H1 (cell line): Measurements from ENCODE around the gene AANAT. TPM values are rescaled to one million over a fixed set of nuclear protein-coding genes. Genes with fewer than 3 reads are reported as not detected.

ENCODE experiments used
- CTCF ChIA-PET: fragments of 300-600 bp; sonication (Branson Sonifier 250); formaldehyde crosslinking; loops from one replicate; lab custom pipeline; 2021; ENCODE audit not compliant: partially characterized antibody; lab: Charles Lee
- POLR2A ChIA-PET: fragments of 300-600 bp; sonication (Branson Sonifier 250); formaldehyde crosslinking; loops from one replicate; lab custom pipeline; 2021; ENCODE audit warnings: inconsistent platforms; ENCODE audit not compliant: partially characterized antibody; lab: Charles Lee
- DNase-seq, 2 experiments: peaks; one replicate each; pipeline versions ENCODE4 v3.0.0 to v3.0.0-alpha.2; 2010 to 2022; ENCODE audit warnings: low spot score in 2 of 2, low read depth in 1 of 2, mixed read lengths in 1 of 2
- FAIRE-seq: peaks from 2 replicates; lab custom pipeline; 2011; peaks lifted over from hg19 to GRCh38; lab: Jason Lieb, UNC
- H2AFZ ChIP-seq: 2 replicates; pipeline ENCODE4 v1.8.1; 2012; ENCODE audit warnings: low read length, inconsistent platforms
- H2AK5ac ChIP-seq: 2 replicates; pipeline ENCODE4 v1.6.1; 2013; ENCODE audit warnings: low read depth, low read length
- H2BK120ac ChIP-seq: replicated peaks from 2 replicates; pipeline ENCODE3; 2013; ENCODE audit warnings: low read depth, low read length, inconsistent platforms
- H2BK12ac ChIP-seq: 2 replicates; pipeline ENCODE4 v1.6.1; 2013; ENCODE audit warnings: low read depth, low read length
- H2BK15ac ChIP-seq: 2 replicates; pipeline ENCODE4 v1.6.1; 2013; ENCODE audit warnings: low read length
- H2BK20ac ChIP-seq: 2 replicates; pipeline ENCODE4 v1.6.1; 2013; ENCODE audit warnings: low read length
- H2BK5ac ChIP-seq: 2 replicates; pipeline ENCODE4 v1.6.1; 2013; ENCODE audit warnings: low read depth, low read length
- H3K14ac ChIP-seq: 2 replicates; pipeline ENCODE4 v1.6.1; 2013; ENCODE audit warnings: inconsistent platforms; ENCODE audit not compliant: insufficient read length
- H3K18ac ChIP-seq: 2 replicates; pipeline ENCODE4 v1.6.1; 2013; ENCODE audit warnings: low read length; ENCODE audit errors: extremely low read depth
- H3K23ac ChIP-seq: 2 replicates; pipeline ENCODE4 v1.6.1; 2013; ENCODE audit warnings: inconsistent platforms; ENCODE audit not compliant: insufficient read length
- H3K23me2 ChIP-seq: 2 replicates; pipeline ENCODE4 v1.6.1; 2013; ENCODE audit warnings: low read depth, low read length
- H3K27ac ChIP-seq: 2 replicates; pipeline ENCODE4 v1.6.1; 2011; ENCODE audit warnings: low read depth, low read length, inconsistent platforms
- H3K27me3 ChIP-seq, 4 experiments: replicated peaks in 1 of 4; 1 replicate in 1 of 4; 2 replicates in 3 of 4; pipeline versions ENCODE4 v1.6.1 to v1.8.1; 2011 to 2013; ENCODE audit warnings: low read length in 3 of 4, mild to moderate bottlenecking in 3 of 4, inconsistent platforms in 2 of 4, mixed read lengths in 2 of 4, moderate library complexity in 1 of 4; ENCODE audit not compliant: control insufficient read depth in 3 of 4, insufficient read depth in 3 of 4; ENCODE audit errors: extremely low read depth in 1 of 4
- H3K36me3 ChIP-seq, 4 experiments: 2 replicates each; pipeline versions ENCODE4 v1.6.1 to v1.8.1; 2011 to 2013; ENCODE audit warnings: mild to moderate bottlenecking in 4 of 4, low read length in 3 of 4, moderate library complexity in 2 of 4, control low read depth in 1 of 4, inconsistent platforms in 1 of 4; ENCODE audit not compliant: insufficient read depth in 4 of 4, control insufficient read depth in 2 of 4
- H3K4ac ChIP-seq: replicated peaks from 2 replicates; pipeline ENCODE3; 2013; ENCODE audit warnings: low read length, low read depth, mixed read lengths, inconsistent platforms; ENCODE audit not compliant: insufficient read length
- H3K4me1 ChIP-seq, 4 experiments: replicated peaks in 1 of 4; 1 replicate in 1 of 4; 2 replicates in 3 of 4; pipeline versions ENCODE4 v1.6.1 to v1.8.1; 2011 to 2013; ENCODE audit warnings: low read length in 3 of 4, inconsistent platforms in 2 of 4, mixed read lengths in 1 of 4; ENCODE audit not compliant: insufficient read depth in 4 of 4, control insufficient read depth in 3 of 4
- H3K4me2 ChIP-seq, 2 experiments: 2 replicates each; pipeline versions ENCODE4 v1.6.1 to v1.8.1; 2011 to 2013; ENCODE audit warnings: low read depth in 2 of 2, low read length in 2 of 2, control low read depth in 1 of 2, inconsistent platforms in 1 of 2, mild to moderate bottlenecking in 1 of 2; ENCODE audit not compliant: insufficient read depth in 1 of 2
- H3K4me3 ChIP-seq, 4 experiments: fragments of 200-600, 300-600 bp in 1 of 4; sonication (generic), shearing (Covaris generic), sonication (Bioruptor Twin) in 1 of 4; 2 replicates each; pipeline versions ENCODE4 v1.5.1 to v1.8.1; 2011 to 2016; ENCODE audit warnings: low read length in 4 of 4, low read depth in 3 of 4, control low read depth in 2 of 4, inconsistent platforms in 2 of 4, mild to moderate bottlenecking in 2 of 4, mixed read lengths in 1 of 4, moderate library complexity in 1 of 4; ENCODE audit not compliant: insufficient read depth in 2 of 4; ENCODE audit errors: extremely low read depth in 1 of 4
- H3K56ac ChIP-seq: replicated peaks from 2 replicates; pipeline ENCODE3; 2013; ENCODE audit warnings: low read depth, mild to moderate bottlenecking, mixed read lengths, low read length, inconsistent platforms; ENCODE audit not compliant: insufficient read length
- H3K79me1 ChIP-seq: 2 replicates; pipeline ENCODE4 v1.6.1; 2013; ENCODE audit warnings: low read depth, low read length, control low read depth
- H3K79me2 ChIP-seq, 2 experiments: 2 replicates each; pipeline versions ENCODE4 v1.6.1 to v1.8.1; 2012 to 2013; ENCODE audit warnings: low read length in 2 of 2, mild to moderate bottlenecking in 2 of 2, inconsistent platforms in 1 of 2; ENCODE audit not compliant: insufficient read depth in 2 of 2, control insufficient read depth in 1 of 2
- H3K9ac ChIP-seq, 4 experiments: replicated peaks in 1 of 4; 1 replicate in 1 of 4; 2 replicates in 3 of 4; pipeline versions ENCODE4 v1.6.1 to v1.8.1; 2011 to 2013; ENCODE audit warnings: low read depth in 3 of 4, low read length in 3 of 4, control low read depth in 2 of 4, mild to moderate bottlenecking in 2 of 4, moderate library complexity in 2 of 4, inconsistent platforms in 1 of 4; ENCODE audit errors: extremely low read depth in 1 of 4
- H3K9me3 ChIP-seq, 2 experiments: 2 replicates each; pipeline versions ENCODE4 v1.6.1 to v1.8.1; 2012 to 2013; ENCODE audit warnings: mild to moderate bottlenecking in 2 of 2, moderate library complexity in 2 of 2, control low read depth in 1 of 2, inconsistent platforms in 1 of 2, low read depth in 1 of 2, low read length in 1 of 2, mixed read lengths in 1 of 2; ENCODE audit not compliant: insufficient read depth in 2 of 2
- H4K20me1 ChIP-seq, 2 experiments: replicated peaks in 1 of 2; 2 replicates each; pipeline versions ENCODE3 to v1.8.1; 2011 to 2013; ENCODE audit warnings: inconsistent platforms in 2 of 2, low read length in 2 of 2, mild to moderate bottlenecking in 1 of 2; ENCODE audit not compliant: insufficient read depth in 2 of 2, control insufficient read depth in 1 of 2
- H4K5ac ChIP-seq: 2 replicates; pipeline ENCODE4 v1.6.1; 2013; ENCODE audit warnings: low read length, low read depth, mixed read lengths, inconsistent platforms; ENCODE audit not compliant: insufficient read length
- H4K8ac ChIP-seq: 2 replicates; pipeline ENCODE4 v1.8.0; 2013; ENCODE audit warnings: mild to moderate bottlenecking, moderate library complexity, low read length, inconsistent platforms; ENCODE audit not compliant: insufficient read depth; ENCODE audit errors: extremely low read depth
- H4K91ac ChIP-seq: replicated peaks from 2 replicates; pipeline ENCODE3; 2013; ENCODE audit warnings: low read length, mixed read lengths, inconsistent platforms; ENCODE audit not compliant: insufficient read length
- GTF2F1 ChIP-seq: IDR thresholded peaks from 2 replicates; pipeline ENCODE4 v1.6.1; 2012; ENCODE audit warnings: low read depth, low read length, improper control_type of control experiment, borderline replicate concordance
- KDM4A ChIP-seq: IDR thresholded peaks from one replicate; pipeline ENCODE4 v1.7.1; 2012; ENCODE audit warnings: low read depth, mild to moderate bottlenecking, moderate library complexity, low read length, inconsistent platforms; ENCODE audit not compliant: severe bottlenecking
- KDM5A ChIP-seq: fragments of 200-600 bp; IDR thresholded peaks from 2 replicates; pipeline ENCODE4 v1.7.1; 2012; ENCODE audit warnings: mild to moderate bottlenecking, low read length, inconsistent platforms, mixed read lengths
- NRF1 ChIP-seq: IDR thresholded peaks from 2 replicates; pipeline ENCODE4 v1.6.1; 2011; ENCODE audit warnings: mild to moderate bottlenecking, low read depth, low read length, improper control_type of control experiment
- RFX5 ChIP-seq: IDR thresholded peaks from 2 replicates; pipeline ENCODE4 v1.6.1; 2011; ENCODE audit warnings: low read depth, low read length, improper control_type of control experiment, borderline replicate concordance
- SAP30 ChIP-seq: fragments of 300-600 bp; sonication (generic); IDR thresholded peaks from 2 replicates; pipeline ENCODE4 v1.7.1; 2012; ENCODE audit warnings: low read length, moderate library complexity, mild to moderate bottlenecking, inconsistent platforms; ENCODE audit not compliant: insufficient read depth, insufficient replicate concordance
- SRF ChIP-seq: IDR thresholded peaks from 2 replicates; pipeline ENCODE4 v1.6.1; 2011; ENCODE audit warnings: mild to moderate bottlenecking, low read depth, low read length, moderate library complexity
- WGBS, 2 experiments: shearing (Covaris generic) in 1 of 2; methylation state at CpG; one replicate each; pipeline versions ENCODE4 v1.1.6 to v1.1.7; 2013 to 2015; ENCODE audit warnings: low lambda C conversion rate in 2 of 2, mixed read lengths in 2 of 2, inconsistent platforms in 1 of 2, low coverage in 1 of 2, missing lambda C conversion rate in 1 of 2; ENCODE audit not compliant: insufficient replicate concordance in 2 of 2, insufficient coverage in 1 of 2, insufficient read length in 1 of 2; ENCODE audit errors: extremely low coverage in 1 of 2, missing lambda C conversion rate in 1 of 2; 5-methylcytosine and 5-hydroxymethylcytosine counted together
- polyA plus RNA-seq, 7 experiments: library from polyadenylated mRNA; depleted of rRNA in 3 of 7; stranded (reverse) in 5 of 7; unstranded in 2 of 7; fragments of >200 nt in 5 of 7; fragments of 200-250 nt in 2 of 7; gene quantifications; 1 replicate in 5 of 7; 2 replicates in 1 of 7; 4 replicates in 1 of 7; pipeline versions ENCODE4 v1.2.1 to v1.2.3, GENCODE V29; 2011 to 2013; ENCODE audit warnings: missing spikeins in 2 of 7, mixed read lengths in 2 of 7
- total RNA-seq: library from RNA; stranded (reverse); fragmentation: NEBNext Ultra II Directional; extraction: Animal tissue kit (Norgen Biotek cat#: 25700); gene quantifications from 2 replicates; pipeline ENCODE4 v1.2.1, GENCODE V29; 2021
- TF ChIP-seq, protein P1 (sequence below): IDR thresholded peaks from 2 replicates; pipeline ENCODE4 v1.6.1; 2011; ENCODE audit warnings: low read depth, mild to moderate bottlenecking, low read length; ENCODE audit not compliant: insufficient read depth

Gene AANAT
- total and polyA plus RNA-seq, 2 of the 8 experiments (the other 6 are each of a cell fraction or from before 2014, with no cell fraction given): 0.53 TPM; not detected in 1

DNA sequence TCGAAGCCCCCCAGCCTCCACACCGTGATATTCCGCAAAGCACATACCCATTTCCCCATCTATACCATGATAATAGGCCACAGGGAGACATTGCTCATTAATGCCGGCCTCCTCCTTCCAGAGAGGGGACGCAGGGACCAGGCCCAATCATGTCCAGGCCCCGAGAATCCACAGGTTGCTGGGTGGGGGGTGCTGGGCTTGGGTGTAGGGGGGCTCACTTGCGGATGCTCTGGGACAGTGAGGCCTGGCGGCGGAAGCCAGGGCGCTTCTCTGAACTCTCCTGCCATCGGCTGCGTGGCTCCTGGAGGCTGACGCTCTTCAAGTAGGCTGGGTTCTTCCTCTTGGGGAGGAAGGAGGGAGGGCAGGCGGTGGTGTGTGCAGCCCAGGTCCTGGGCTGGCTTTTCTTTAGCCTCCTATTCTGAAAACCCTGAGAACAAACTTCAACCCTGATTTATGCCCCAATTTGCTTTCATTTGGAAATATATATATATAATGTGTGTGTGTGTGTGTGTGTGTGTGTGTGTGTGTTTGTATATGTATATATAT lies 12.2 kb downstream of the AANAT start:
- no peak overlapping the region for H4K91ac ChIP-seq
- no peaks in the 10 kb centered on the region for H3K79me2 ChIP-seq
- H3K56ac ChIP-seq: no peak overlapping the region
- no peak overlapping the region for H3K9ac ChIP-seq
- no peak overlapping the region for H3K23ac ChIP-seq
- no peaks in the 10 kb centered on the region for H3K79me1 ChIP-seq
- no peak overlapping the region for H2AFZ ChIP-seq
- H3K4me2 ChIP-seq: no peak overlapping the region
- no peak overlapping the region for H3K4ac ChIP-seq
- peaks cover 0 to 2% (median 1%) of the 10 kb centered on the region in 4 experiments; a peak in 1 of 8 replicates for H3K36me3 ChIP-seq
- DNase-seq: no peak
- no peak overlapping the region for H3K27ac ChIP-seq
- no peak overlapping the region for H3K18ac ChIP-seq
- no peak overlapping the region for H2BK5ac ChIP-seq
- no peak for FAIRE-seq
- H2BK120ac ChIP-seq: no peak overlapping the region
- TF ChIP-seq KDM4A: no peak
- no peak for TF ChIP-seq GTF2F1
- no peak for TF ChIP-seq SAP30
- TF ChIP-seq, protein P1, sequence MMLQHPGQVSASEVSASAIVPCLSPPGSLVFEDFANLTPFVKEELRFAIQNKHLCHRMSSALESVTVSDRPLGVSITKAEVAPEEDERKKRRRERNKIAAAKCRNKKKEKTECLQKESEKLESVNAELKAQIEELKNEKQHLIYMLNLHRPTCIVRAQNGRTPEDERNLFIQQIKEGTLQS: no peak
- no peak for TF ChIP-seq RFX5
- no peak for TF ChIP-seq SRF
- TF ChIP-seq KDM5A: no peak
- no peak for TF ChIP-seq NRF1
- H2AK5ac ChIP-seq: no peak overlapping the region
- H3K14ac ChIP-seq: no peak overlapping the region
- no peak overlapping the region for H2BK20ac ChIP-seq
- H3K9me3 ChIP-seq: no peaks in the 10 kb centered on the region
- ChIA-PET POLR2A (interaction anchor here (1.3 kb wide), 1 partner anchor 14 kb away, joined by 3 read pairs; no protein-coding TSS in a partner anchor), CTCF (interaction anchor here (0.7 to 11.0 kb wide), 7 partner anchors 10 to 71 kb away, joined by 3 to 192 read pairs (median 5); partner anchors contain the start of genes AANAT and RHBDF2)
- peaks cover 0 to 5% of the 10 kb centered on the region in 2 experiments for H4K20me1 ChIP-seq
- no peak overlapping the region for H4K8ac ChIP-seq
- no peaks in the 10 kb centered on the region for H3K27me3 ChIP-seq
- 93% methylated on average over 13 of the region's 14 CpGs; no CpG with 5 or more reads in 1 of the 2 experiments for WGBS, 2 experiments
- no peak overlapping the region for H2BK12ac ChIP-seq
- no peak overlapping the region for H4K5ac ChIP-seq
- H3K4me3 ChIP-seq: no peak overlapping the region
- no peaks in the 10 kb centered on the region for H3K23me2 ChIP-seq
- no peaks in the 10 kb centered on the region for H3K4me1 ChIP-seq
- no peak overlapping the region for H2BK15ac ChIP-seq
